Glutamatergic neuron (in vitro differentiated cells): ENCODE results near the gene FRMD4B. TPM values are rescaled to one million over a fixed set of nuclear protein-coding genes. Genes with fewer than 3 reads are reported as not detected.

Experiments
- DNase-seq: peaks from one replicate; pipeline ENCODE4 v3.0.0; 2022
- H3K27ac Mint-ChIP-seq: one replicate; pipeline ENCODE4 v1.8.0; 2020; ENCODE audit warnings: mild to moderate bottlenecking, mixed read lengths, inconsistent platforms; ENCODE audit not compliant: unreplicated experiment
- H3K27me3 Mint-ChIP-seq: one replicate; pipeline ENCODE4 v1.8.0; 2020; ENCODE audit warnings: mild to moderate bottlenecking, moderate library complexity, mixed read lengths, inconsistent platforms; ENCODE audit not compliant: unreplicated experiment
- H3K36me3 Mint-ChIP-seq: one replicate; pipeline ENCODE4 v1.8.0; 2020; ENCODE audit warnings: mild to moderate bottlenecking, mixed read lengths, inconsistent platforms; ENCODE audit not compliant: unreplicated experiment
- H3K4me1 Mint-ChIP-seq: one replicate; pipeline ENCODE4 v1.8.0; 2020; ENCODE audit warnings: mild to moderate bottlenecking, low read depth, mixed read lengths, inconsistent platforms; ENCODE audit not compliant: unreplicated experiment
- H3K4me3 Mint-ChIP-seq: one replicate; pipeline ENCODE4 v1.8.0; 2020; ENCODE audit warnings: mild to moderate bottlenecking, mixed read lengths, inconsistent platforms; ENCODE audit not compliant: unreplicated experiment
- H3K9me3 Mint-ChIP-seq: one replicate; pipeline ENCODE4 v1.8.0; 2020; ENCODE audit warnings: mild to moderate bottlenecking, moderate library complexity, mixed read lengths, inconsistent platforms; ENCODE audit not compliant: unreplicated experiment
- total RNA-seq: library from RNA; stranded (reverse); fragmentation: NEBNext Ultra II Directional; extraction: Animal tissue kit (Norgen Biotek cat#: 25700); gene quantifications from one replicate; pipeline ENCODE4 v1.2.1, GENCODE V29; 2021; ENCODE audit not compliant: unreplicated experiment
- TF ChIP-seq, protein P1 (sequence below): fragments of 200-600 bp; sonication (generic); IDR thresholded peaks from one replicate; pipeline ENCODE4 v1.5.0; 2021; ENCODE audit not compliant: partially characterized antibody, unreplicated experiment

Gene FRMD4B
- total RNA-seq, 1 donor from 2014 or later = 3.9 TPM

DNA sequence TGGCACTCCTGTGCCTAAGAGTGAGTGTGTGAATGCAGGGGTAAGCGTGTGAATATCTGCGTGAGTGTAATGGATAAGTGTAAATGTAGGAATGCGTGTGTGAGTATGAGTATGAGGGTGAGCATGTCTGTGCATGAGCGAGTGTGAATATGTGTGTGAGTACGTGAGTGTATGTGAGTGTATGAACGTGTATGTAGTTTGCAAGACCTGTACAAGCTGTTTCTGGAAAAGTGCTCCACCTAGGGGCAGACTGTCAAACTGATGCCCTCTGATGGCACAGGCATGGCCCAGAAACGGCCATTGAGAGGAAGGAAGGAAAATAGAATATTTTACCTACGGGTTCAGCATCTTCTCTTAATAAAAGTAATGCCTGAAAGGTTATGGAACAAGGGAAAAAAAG lies 24.4 kb upstream of the FRMD4B start:
- H3K4me1 Mint-ChIP-seq = peaks cover 2% of the 10 kb centered on the region

GRCh38 chr3:69409831-69410230 lies 23.9 kb upstream of the FRMD4B start:
- no peak for DNase-seq
- no peaks in the 10 kb centered on the region for H3K27me3 Mint-ChIP-seq
- H3K9me3 Mint-ChIP-seq = no peaks in the 10 kb centered on the region
- H3K27ac Mint-ChIP-seq = no peak overlapping the region
- no peaks in the 10 kb centered on the region for H3K36me3 Mint-ChIP-seq
- TF ChIP-seq, protein P1, sequence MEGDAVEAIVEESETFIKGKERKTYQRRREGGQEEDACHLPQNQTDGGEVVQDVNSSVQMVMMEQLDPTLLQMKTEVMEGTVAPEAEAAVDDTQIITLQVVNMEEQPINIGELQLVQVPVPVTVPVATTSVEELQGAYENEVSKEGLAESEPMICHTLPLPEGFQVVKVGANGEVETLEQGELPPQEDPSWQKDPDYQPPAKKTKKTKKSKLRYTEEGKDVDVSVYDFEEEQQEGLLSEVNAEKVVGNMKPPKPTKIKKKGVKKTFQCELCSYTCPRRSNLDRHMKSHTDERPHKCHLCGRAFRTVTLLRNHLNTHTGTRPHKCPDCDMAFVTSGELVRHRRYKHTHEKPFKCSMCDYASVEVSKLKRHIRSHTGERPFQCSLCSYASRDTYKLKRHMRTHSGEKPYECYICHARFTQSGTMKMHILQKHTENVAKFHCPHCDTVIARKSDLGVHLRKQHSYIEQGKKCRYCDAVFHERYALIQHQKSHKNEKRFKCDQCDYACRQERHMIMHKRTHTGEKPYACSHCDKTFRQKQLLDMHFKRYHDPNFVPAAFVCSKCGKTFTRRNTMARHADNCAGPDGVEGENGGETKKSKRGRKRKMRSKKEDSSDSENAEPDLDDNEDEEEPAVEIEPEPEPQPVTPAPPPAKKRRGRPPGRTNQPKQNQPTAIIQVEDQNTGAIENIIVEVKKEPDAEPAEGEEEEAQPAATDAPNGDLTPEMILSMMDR = no peak
- H3K4me3 Mint-ChIP-seq = no peak overlapping the region
- peaks cover 2% of the 10 kb centered on the region for H3K4me1 Mint-ChIP-seq

More for the DNA sequence above, 24.4 kb upstream of the FRMD4B start:
- DNase-seq = peak; percentile 76
- Mint-ChIP-seq H3K27me3 (no peaks in the 10 kb centered on the region), H3K36me3 (no peaks in the 10 kb centered on the region), H3K9me3 (no peaks in the 10 kb centered on the region), H3K4me3 (no peak overlapping the region), H3K27ac (no peak overlapping the region)
- TF ChIP-seq, protein P1 = peak; percentile 81

- peaks cover 2% of the 10 kb centered on the region for H3K27me3 Mint-ChIP-seq
- no peaks in the 10 kb centered on the region for H3K36me3 Mint-ChIP-seq
- no peak overlapping the region for H3K27ac Mint-ChIP-seq
- H3K4me3 Mint-ChIP-seq = no peak overlapping the region
- DNase-seq = no peak
- TF ChIP-seq, protein P1 = no peak
- H3K4me1 Mint-ChIP-seq = peaks cover 2% of the 10 kb centered on the region
- no peaks in the 10 kb centered on the region for H3K9me3 Mint-ChIP-seq
Observed at GRCh38 chr3:69409011-69409410, 23.1 kb upstream of the FRMD4B start.

DNA sequence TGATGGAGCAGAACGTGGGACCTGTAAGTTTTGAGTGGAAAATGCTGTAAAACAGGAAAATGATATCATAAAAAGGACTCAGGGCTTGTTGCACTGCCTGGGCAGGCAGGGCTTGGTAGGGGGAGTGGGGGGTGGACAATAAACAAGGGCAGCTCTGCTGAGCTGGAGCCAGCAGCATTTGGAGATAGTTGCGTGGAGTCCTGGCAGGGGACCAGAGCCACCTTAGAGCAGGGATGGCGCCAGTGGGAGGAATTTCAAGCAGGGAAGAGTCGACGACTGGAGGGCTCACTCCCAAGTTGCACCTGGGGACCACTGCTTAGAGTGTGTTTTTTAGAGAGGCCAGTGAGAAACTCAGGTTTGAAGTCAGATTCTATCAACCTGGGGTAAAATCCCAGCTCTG lies 22.7 kb upstream of the FRMD4B start:
- H3K4me3 Mint-ChIP-seq = no peak overlapping the region
- TF ChIP-seq, protein P1 = no peak
- DNase-seq = no peak
- H3K9me3 Mint-ChIP-seq = no peaks in the 10 kb centered on the region
- H3K27me3 Mint-ChIP-seq = peaks cover 2% of the 10 kb centered on the region
- H3K4me1 Mint-ChIP-seq = peaks cover 2% of the 10 kb centered on the region
- H3K27ac Mint-ChIP-seq = no peak overlapping the region
- no peaks in the 10 kb centered on the region for H3K36me3 Mint-ChIP-seq

DNA sequence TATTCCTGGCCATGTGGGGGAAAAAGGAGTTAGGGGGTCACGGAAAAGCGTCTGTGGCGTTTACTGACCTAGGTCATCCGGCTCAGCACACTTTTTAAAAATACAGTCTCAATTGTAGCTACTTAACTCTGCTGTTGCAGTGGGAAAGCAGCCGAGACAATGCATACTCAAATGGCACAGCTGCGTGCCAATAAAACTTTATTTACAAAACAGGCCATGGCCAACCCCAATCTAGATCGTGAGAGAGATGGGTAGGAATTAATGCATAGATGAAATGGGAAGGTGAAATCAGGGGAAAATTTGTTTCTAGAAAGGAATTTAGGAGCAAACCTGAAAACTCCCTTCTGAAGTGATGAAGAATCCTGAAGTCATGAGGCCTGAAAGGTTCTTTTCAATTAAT lies 22.0 kb upstream of the FRMD4B start:
- Mint-ChIP-seq H3K27me3 (peaks cover 2% of the 10 kb centered on the region), H3K36me3 (no peaks in the 10 kb centered on the region), H3K9me3 (no peaks in the 10 kb centered on the region), H3K4me1 (peaks cover 2% of the 10 kb centered on the region), H3K27ac (no peak overlapping the region), H3K4me3 (no peak overlapping the region)
- TF ChIP-seq, protein P1 = no peak
- DNase-seq = no peak
